HG02798 (cell line): ENCODE data around the gene EFCAB12.
"Not testable (repeated sequence)": the region's sequence is repeated elsewhere in the genome, so short reads cannot be mapped to it uniquely, and the experiment has no call there.

Source experiments
- ATAC-seq: cut with Tn5 transposase; IDR thresholded peaks from one replicate; pipeline ENCODE4 v1.9.1; 2021; ENCODE audit warnings: mild to moderate bottlenecking; ENCODE audit not compliant: unreplicated experiment, poor library complexity

The EFCAB12 gene

GRCh38 chr3:129375099-129375498 lies 53.3 kb downstream of the EFCAB12 start:
- ATAC-seq: no peak

GRCh38 chr3:129371041-129371826 lies 57.2 kb downstream of the EFCAB12 start:
- ATAC-seq: no peak

GRCh38 chr3:129370248-129370964 lies 58.0 kb downstream of the EFCAB12 start:
- ATAC-seq: no peak

GRCh38 chr3:129369711-129370110 lies 58.7 kb downstream of the EFCAB12 start:
- no peak for ATAC-seq

- no peak for ATAC-seq
These were observed 60.6 kb downstream of the EFCAB12 start for GRCh38 chr3:129367821-129368220.

- no peak for ATAC-seq
These were observed 62.1 kb downstream of the EFCAB12 start for GRCh38 chr3:129366312-129366831.

- no peak for ATAC-seq
These were observed 62.9 kb downstream of the EFCAB12 start for GRCh38 chr3:129365296-129366136.

GRCh38 chr3:129364811-129365210 lies 63.6 kb downstream of the EFCAB12 start:
- ATAC-seq: not testable (repeated sequence)

GRCh38 chr3:129363356-129363755 lies 65.1 kb downstream of the EFCAB12 start:
- not testable (repeated sequence) for ATAC-seq

- no peak for ATAC-seq
These were observed 67.6 kb downstream of the EFCAB12 start for GRCh38 chr3:129360705-129361460.

- no peak for ATAC-seq
These were observed 68.2 kb downstream of the EFCAB12 start for GRCh38 chr3:129360171-129360611.

- ATAC-seq: no peak
These were observed 69.6 kb downstream of the EFCAB12 start for GRCh38 chr3:129358772-129359371.

- ATAC-seq: no peak
These were observed 70.2 kb downstream of the EFCAB12 start for GRCh38 chr3:129358177-129358771.

- ATAC-seq: no peak
These were observed 70.8 kb downstream of the EFCAB12 start for GRCh38 chr3:129357616-129358015.

GRCh38 chr3:129356756-129357425 lies 71.5 kb downstream of the EFCAB12 start:
- ATAC-seq: no peak

- no peak for ATAC-seq
These were observed 74.9 kb downstream of the EFCAB12 start for GRCh38 chr3:129353589-129353941.

GRCh38 chr3:129352650-129353588 lies 75.5 kb downstream of the EFCAB12 start:
- ATAC-seq: no peak
